Anterior cingulate cortex (tissue), 58 donors: ENCODE measurements around the gene CDIPT.
"Not testable (repeated sequence)": the region's sequence is repeated elsewhere in the genome, so short reads cannot be mapped to it uniquely, and the experiment has no call there.

Source experiments
- DNase-seq, 58 donors: peaks; one replicate each; lab custom pipeline; 2025; lab: John Stamatoyannopoulos, UW

The CDIPT gene

GRCh38 chr16:29898135-29898803, 35.2 kb upstream of the CDIPT start:
- no peak for DNase-seq

DNA sequence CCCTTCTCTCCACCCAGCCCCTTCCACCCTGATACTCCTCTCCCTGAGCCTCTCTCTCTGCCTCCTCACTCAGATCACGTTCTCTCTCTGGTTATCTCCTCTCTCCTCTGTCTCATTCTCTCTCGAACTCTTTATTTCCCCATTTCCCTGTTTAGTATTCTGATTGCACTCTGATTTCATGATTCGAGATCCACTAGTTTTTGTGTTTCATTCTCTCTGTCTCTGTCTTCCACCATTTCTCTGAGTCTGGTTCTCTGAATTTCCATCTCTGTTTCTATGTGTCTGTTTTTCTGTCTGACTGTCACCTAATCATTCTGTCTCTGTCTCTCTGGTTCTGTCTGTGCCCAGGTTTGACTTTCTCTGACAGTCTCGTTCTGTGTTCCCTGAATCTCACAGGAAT, 34.3 kb upstream of the CDIPT start:
- no peak for DNase-seq

DNA sequence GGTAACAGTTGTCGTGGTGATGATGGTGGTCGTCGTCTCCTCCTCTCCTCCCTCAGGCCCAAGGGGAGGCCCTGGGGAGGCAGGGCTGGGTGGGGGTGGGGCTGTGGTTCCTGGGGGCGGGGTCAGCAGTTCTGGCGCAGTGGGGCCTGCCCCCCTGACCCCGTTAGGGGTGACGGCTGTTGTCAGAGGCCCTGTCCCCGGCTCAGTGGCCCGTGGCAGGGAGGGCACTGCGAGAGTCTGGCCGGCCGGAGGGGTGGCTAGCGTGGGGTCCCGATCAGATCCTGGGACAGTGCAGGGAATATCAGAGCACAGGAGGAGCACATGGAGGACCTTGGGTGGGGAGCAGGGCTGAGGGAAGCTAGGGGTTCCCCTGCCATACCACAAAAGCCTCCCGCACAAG, 33.8 kb upstream of the CDIPT start:
- no peak for DNase-seq

- DNase-seq, result no peak
Measured at GRCh38 chr16:29894352-29894751, 31.3 kb upstream of the CDIPT start.

- no peak for DNase-seq
Measured at GRCh38 chr16:29893553-29893952, 30.5 kb upstream of the CDIPT start.

- DNase-seq, result no peak
Measured at GRCh38 chr16:29892458-29892813, 29.4 kb upstream of the CDIPT start.

DNA sequence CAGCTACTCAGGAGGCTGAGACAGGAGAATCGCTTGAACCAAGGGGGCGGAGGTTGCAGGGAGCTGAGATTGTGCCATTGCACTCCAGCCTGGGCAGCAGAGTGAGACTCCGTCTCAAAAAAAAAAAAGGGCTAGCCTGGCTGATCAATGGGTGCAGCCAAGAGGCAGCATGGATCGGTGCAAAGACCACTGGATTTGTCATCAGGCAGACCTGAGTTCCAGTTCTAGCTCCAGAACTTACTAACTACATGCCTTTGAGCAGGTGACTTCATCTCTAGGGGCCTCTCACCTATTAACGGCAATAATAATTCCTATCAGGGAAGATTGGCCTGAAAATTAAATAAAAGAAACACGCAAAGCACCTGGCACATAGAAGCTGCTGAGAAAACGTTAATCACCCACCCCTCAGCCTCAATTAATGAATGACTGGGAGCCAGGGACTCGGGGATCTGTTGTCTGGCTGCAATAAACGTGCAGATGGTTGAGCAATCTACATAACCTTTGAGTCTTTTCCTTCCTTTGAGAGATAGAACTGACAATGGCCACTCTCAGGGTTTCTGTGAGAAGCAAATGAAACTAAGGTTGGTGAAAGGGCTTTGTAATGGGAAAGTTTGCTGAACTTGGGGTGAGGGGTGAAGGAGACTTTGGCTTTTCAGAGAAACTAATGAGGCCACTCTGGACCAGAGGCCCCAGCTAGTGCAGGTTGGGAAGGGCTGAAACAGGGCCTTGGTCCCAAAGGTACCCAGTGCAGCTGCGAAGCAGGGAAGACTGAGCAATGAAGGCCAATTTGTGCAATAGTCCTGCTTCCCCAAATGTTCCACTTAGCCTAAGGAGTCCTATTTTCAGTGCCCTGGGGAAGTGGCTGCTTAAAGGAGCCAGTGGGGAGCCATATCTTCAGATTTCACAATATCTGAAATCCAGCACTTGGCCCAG, 28.8 kb upstream of the CDIPT start:
- no peak for DNase-seq

DNA sequence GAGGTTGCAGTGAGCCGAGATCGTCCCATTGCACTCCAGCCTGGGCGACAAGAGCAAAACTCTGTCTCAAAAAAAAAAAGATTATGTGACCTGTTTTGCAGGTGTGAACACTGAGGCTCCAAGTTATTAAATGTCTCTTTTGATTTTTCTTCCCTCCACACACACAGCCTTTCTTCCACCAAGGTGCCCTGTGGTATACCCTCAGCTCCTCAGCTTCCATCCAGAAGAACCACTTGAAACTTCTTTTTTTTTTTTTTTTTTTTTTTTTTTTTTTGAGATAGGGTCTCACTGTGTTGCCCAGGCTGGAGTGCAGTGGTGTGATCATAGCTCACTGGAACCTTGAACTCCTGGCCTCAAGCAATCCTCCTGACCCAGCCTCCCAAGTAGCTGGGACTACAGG, 26.3 kb upstream of the CDIPT start:
- not testable (repeated sequence) for DNase-seq

DNA sequence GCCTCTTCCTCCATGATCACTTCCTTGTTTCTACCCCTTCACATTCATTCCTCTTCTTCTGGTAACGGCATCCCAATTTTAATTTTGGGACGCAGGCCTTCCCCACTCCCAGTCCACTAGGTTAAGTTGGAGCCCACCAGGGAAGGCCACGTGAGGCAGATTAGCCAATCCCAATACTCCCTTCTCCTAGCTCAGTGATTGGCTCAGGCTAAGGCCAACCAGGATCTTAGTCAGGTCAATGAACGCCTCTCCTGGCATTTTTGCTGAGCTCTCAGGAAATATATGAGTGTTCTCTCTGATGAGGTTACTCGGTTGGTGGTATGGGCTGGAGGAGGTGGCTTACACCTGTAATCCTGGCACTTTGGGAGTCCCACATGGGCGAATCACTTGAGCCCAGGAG, 21.0 kb upstream of the CDIPT start:
- no peak for DNase-seq

DNA sequence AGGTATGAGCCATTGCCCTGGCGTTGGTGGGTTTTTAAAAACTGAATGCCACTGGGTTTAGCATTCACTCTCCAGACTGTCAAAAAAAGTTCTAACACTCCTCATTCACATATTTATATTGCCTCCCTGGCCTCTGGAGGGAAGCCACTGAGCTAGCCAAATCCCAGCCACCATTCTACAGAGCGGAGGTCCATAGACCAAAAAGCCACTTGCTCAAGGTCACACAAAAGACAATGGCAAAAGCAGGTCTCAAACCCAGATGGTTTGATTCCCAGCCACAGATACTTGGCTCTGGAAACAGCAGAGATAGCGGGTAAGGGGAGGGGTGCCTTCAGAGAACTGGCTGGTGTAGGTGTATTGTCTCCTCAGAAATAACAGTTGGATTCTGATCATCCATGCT, 18.0 kb upstream of the CDIPT start:
- DNase-seq, result no peak

GRCh38 chr16:29878172-29878571, 15.1 kb upstream of the CDIPT start:
- DNase-seq, result no peak

DNA sequence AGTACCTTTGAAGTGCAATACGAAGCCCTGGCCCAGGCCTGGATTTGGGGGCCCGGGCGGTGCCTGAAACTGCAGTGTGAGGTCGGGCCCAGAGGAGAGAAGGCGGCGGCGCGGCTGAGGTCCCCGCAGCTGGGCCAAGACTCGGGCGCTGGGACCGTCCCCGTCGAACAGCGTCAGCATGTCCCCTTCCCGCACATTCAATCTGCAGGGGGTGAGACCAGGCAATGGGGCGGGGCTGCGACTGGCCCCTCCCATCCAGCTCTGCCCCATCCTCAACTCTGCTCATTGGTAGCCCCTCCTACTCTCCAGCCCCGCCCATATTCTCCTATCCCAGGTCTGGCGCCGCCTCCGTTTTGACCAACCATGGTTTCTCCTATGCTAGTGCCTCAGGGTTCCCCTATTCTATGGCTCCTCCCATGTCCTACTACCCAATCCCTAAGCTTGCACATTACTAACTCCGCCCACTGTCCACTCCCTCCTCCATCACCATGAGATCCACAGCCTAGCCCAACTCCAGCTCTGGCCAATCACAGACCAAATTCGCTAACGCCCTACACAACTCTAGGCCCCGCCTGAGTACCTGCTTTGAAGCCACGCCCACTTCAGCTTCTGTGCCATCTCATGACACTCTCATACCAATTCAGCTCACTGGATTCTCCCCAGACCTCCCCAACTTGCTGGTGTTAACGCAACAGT, 14.4 kb upstream of the CDIPT start:
- peak in 13 of 58 donors; percentile 7 to 59 (median 27) for DNase-seq

- DNase-seq, result no peak
Measured at GRCh38 chr16:29876594-29877249, 13.7 kb upstream of the CDIPT start.

DNA sequence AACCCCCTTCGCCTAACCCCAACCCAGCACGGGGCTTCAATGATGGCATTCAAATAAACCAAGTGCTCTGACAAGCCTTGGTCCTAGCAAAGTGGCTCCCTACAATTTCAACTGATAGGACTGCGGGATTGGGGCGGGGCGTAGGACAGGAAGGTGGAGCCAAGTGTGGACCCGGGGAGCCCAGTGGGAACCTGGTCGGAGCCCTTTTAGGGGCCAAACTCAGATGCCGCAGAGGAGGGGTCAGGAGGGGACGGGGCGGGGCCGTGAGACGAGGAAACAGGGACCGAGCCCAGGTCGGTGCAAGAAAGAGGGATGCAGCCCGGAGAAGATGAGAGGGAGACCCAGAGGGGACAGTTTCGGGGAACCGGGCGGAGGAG, 13.2 kb upstream of the CDIPT start:
- DNase-seq, result no peak

DNA sequence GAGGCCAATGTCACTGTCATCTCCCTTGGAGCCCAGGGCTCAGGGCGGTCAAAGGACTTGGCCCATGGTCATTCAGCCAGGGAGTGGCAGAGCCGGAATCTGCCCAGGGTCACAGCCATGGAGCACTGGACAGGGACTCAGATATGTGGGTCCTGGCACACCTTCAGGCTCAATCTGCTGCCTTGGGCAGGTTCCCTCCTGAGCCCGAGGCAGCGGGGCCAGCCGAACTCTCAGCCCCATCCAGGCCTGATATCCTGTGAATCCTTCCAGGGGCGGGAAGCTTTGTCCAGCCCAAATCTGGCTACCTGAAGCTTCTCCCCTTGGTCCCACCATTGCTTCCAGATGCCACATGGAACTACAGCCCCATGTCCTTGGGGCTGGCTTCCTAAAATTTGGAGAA, 12.2 kb upstream of the CDIPT start:
- no peak for DNase-seq

- DNase-seq, result no peak
Measured at GRCh38 chr16:29873319-29873718, 10.3 kb upstream of the CDIPT start.

DNA sequence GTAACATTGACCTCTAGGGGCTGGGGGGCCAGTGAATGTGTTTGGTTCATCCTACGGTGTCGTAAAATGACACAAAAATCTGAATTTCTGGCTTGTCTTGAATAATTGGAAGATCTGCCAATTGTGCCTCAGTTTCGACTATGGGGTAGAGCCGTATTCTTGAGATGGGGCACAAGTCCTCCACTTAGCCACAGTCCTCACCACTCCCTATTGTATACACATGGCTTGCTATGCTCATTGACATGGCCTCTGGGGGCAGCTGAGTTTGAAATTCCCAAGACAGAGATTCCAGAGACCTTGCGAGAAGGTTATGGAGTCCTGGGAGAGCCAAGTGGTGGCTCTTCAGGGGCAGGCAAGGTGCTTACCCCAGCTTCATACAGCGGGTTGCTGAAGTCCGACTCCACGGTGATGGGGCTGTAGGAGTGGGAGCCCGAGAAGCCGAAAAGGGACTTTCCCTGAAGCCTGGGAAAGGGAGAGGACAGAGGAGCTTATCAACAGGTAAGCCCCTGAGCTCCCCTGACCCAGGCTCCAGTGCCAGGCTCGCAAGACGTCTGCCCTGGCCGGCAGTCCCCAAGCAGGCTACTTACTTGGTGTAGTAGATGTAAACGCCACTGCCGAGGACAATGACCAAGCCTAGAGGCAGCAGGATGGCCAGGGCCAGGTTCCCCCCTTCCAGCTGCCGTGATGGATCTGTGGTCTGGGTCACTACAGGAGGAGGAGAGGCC, 9.0 kb upstream of the CDIPT start:
- DNase-seq, result no peak

DNA sequence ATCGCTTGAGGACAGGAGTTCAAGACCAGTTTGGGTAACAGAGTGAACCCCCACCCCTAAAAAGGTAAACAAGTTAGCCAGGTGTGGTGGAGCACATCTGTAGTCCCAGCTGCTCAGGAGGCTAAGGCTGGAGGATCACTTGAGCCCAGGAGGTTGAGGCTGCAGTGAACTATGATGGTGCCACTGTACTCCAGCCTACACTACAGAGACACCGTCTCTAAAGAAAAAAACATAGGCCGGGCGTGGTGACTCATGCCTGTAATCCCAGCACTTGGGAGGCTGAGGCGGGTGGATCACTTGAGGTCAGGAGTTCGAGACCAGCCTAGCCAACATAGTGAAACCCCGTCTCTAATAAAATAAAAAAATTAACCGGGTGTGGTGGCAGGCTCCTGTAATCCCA, 6.0 kb upstream of the CDIPT start:
- DNase-seq, result not testable (repeated sequence)

DNA sequence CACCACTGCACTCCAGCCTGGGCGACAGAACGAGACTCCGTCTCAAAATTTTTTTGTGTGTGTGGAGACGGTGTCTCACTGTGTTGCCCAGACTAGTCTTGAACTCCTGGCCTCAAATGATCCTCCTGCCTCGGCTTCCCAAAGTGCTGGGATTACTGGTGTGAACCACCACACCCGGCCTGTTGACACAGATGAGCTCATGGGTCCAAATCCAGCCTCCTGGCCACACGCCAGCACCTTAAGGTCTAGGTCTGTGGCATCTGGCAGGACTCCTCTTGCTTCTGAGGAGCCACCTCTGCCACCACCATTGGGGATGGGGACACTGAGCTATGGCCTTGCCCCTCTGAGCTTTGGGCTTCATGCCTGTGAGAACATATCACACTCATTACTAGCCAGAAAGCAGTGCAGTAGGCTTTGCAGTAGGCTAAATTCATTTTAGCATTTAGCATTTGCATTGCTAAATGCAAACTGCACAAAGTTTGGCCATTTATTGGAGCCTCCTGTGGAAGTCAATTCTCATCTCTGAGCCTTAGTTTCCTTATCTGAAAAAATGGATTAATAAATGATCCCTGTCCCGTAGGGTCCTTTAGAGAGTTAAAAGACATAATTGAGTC, 5.5 kb upstream of the CDIPT start:
- DNase-seq, result no peak

DNA sequence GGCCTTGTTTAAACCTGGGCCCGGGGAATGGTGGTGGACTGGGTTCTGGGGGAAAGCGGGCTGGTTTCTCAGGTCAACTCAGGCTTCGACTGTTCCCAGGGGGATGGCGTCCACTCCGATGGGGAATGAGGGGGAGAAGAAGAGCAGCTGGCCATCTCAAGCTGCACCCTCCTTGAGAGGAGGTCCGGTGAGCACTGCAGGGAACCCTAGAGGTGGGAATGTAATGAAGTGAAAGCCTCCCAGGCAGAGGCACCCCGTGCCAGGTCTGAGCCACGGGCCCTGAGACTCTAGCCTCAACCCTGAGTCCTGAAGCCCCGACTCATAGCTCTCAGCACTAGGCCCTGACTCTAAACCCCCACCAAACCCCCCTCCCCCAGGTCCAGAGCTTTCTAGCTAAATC, 1.2 kb upstream of the CDIPT start:
- no peak for DNase-seq
